EL (cell line): ENCODE data around the gene COL13A1.
A peak's percentile ranks its signal among the peaks of the same experiment; 100 is the strongest.

Experiments used
- DNase-seq: peaks from one replicate; pipeline ENCODE4 v3.0.0-alpha.2; 2016

COL13A1 gene

GRCh38 chr10:69955897-69956740, 154.4 kb downstream of the COL13A1 start:
- DNase-seq = no peak

GRCh38 chr10:69956741-69957230, 155.1 kb downstream of the COL13A1 start:
- no peak for DNase-seq

- no peak for DNase-seq
Observed at GRCh38 chr10:69957241-69957885, 155.7 kb downstream of the COL13A1 start.

- peak; percentile 51 for DNase-seq
Observed at GRCh38 chr10:69957886-69958555, 156.3 kb downstream of the COL13A1 start.

- DNase-seq = no peak
Observed at GRCh38 chr10:69958556-69958902, 156.8 kb downstream of the COL13A1 start.

GRCh38 chr10:69959911-69960310, 158.2 kb downstream of the COL13A1 start:
- DNase-seq = no peak

GRCh38 chr10:69960606-69960987, 158.9 kb downstream of the COL13A1 start:
- DNase-seq = no peak

- DNase-seq = no peak
Observed at GRCh38 chr10:69960988-69961880, 159.5 kb downstream of the COL13A1 start.

GRCh38 chr10:69961881-69962745, 160.4 kb downstream of the COL13A1 start:
- no peak for DNase-seq

- no peak for DNase-seq
Observed at GRCh38 chr10:69962746-69963135, 161.0 kb downstream of the COL13A1 start.

GRCh38 chr10:69963178-69963834, 161.6 kb downstream of the COL13A1 start:
- DNase-seq = no peak

GRCh38 chr10:69963835-69964710, 162.4 kb downstream of the COL13A1 start:
- no peak for DNase-seq

GRCh38 chr10:69965086-69965485, 163.4 kb downstream of the COL13A1 start:
- DNase-seq = no peak

GRCh38 chr10:69965919-69966662, 164.4 kb downstream of the COL13A1 start:
- DNase-seq = peak; percentile 24

GRCh38 chr10:69968830-69969229, 167.1 kb downstream of the COL13A1 start:
- no peak for DNase-seq

GRCh38 chr10:69969977-69970376, 168.3 kb downstream of the COL13A1 start:
- DNase-seq = no peak

GRCh38 chr10:69972981-69973397, 171.3 kb downstream of the COL13A1 start:
- peak; percentile 71 for DNase-seq

- DNase-seq = no peak
Observed at GRCh38 chr10:69973678-69974077, 172.0 kb downstream of the COL13A1 start.

GRCh38 chr10:69974551-69975155, 172.9 kb downstream of the COL13A1 start:
- DNase-seq = peak; percentile 87
